SU-DHL-6 (cell line): ENCODE results near the gene TMEM60.

Experiments
- H2AFZ ChIP-seq: fragments of 200-600 bp; sonication (generic); 2 replicates; pipeline ENCODE4 v1.6.1; 2014; ENCODE audit warnings: low read depth, mild to moderate bottlenecking, moderate library complexity, mixed read lengths, antibody characterized with exemption, low read length; ENCODE audit not compliant: severe bottlenecking
- H3F3A ChIP-seq: fragments of 200-600 bp; shearing (Covaris generic); 2 replicates; pipeline ENCODE4 v1.6.0; 2016; ENCODE audit warnings: antibody characterized with exemption, mild to moderate bottlenecking; ENCODE audit not compliant: insufficient read depth
- H3K27ac ChIP-seq: fragments of 200-600 bp; sonication (generic); 2 replicates; pipeline ENCODE4 v1.5.1; 2016; ENCODE audit warnings: low read depth, mild to moderate bottlenecking, low read length, moderate library complexity, mixed read lengths
- H3K27me3 ChIP-seq: fragments of 200-600 bp; sonication (generic), shearing (Covaris generic); 2 replicates; pipeline ENCODE4 v1.6.0; 2014; ENCODE audit warnings: mild to moderate bottlenecking, low read length
- H3K36me3 ChIP-seq: fragments of 200-600 bp; sonication (generic); 2 replicates; pipeline ENCODE4 v1.6.1; 2014; ENCODE audit warnings: mild to moderate bottlenecking, low read length, mixed read lengths
- H3K4me2 ChIP-seq: fragments of 300-600, 200-600 bp; shearing (Covaris generic), sonication (generic); 2 replicates; pipeline ENCODE4 v1.6.0; 2014; ENCODE audit warnings: low read length, low read depth, mild to moderate bottlenecking; ENCODE audit not compliant: poor library complexity, severe bottlenecking
- H3K4me3 ChIP-seq: fragments of 200-600 bp; sonication (generic); 2 replicates; pipeline ENCODE4 v1.5.1; 2014; ENCODE audit warnings: antibody characterized with exemption, low read length, mild to moderate bottlenecking, mixed read lengths; ENCODE audit not compliant: insufficient read depth, poor library complexity, severe bottlenecking
- H3K79me2 ChIP-seq: fragments of 200-600 bp; sonication (generic); 2 replicates; pipeline ENCODE4 v1.6.1; 2014; ENCODE audit warnings: mild to moderate bottlenecking, low read length, moderate library complexity; ENCODE audit not compliant: insufficient read depth
- H3K9ac ChIP-seq: fragments of 200-600 bp; sonication (generic); 2 replicates; pipeline ENCODE4 v1.7.0; 2014; ENCODE audit warnings: mild to moderate bottlenecking, low read length
- H3K9me2 ChIP-seq: fragments of 200-600 bp; sonication (generic); replicated peaks from 2 replicates; pipeline ENCODE4 v1.6.1; 2014; ENCODE audit warnings: low read length; ENCODE audit not compliant: insufficient read depth
- H3K9me3 ChIP-seq: fragments of 200-600 bp; sonication (generic); 2 replicates; pipeline ENCODE4 v1.6.1; 2014; ENCODE audit warnings: low read length, mixed read lengths; ENCODE audit not compliant: insufficient read depth
- H4K20me1 ChIP-seq: fragments of 200-600 bp; sonication (generic); 2 replicates; pipeline ENCODE4 v1.6.1; 2014; ENCODE audit warnings: low read depth, mild to moderate bottlenecking, antibody characterized with exemption, low read length, moderate library complexity, mixed read lengths
- CTCF ChIP-seq: fragments of 200-600 bp; sonication (generic); IDR thresholded peaks from one replicate; pipeline ENCODE4 v1.5.1; 2017; ENCODE audit warnings: antibody characterized with exemption, mild to moderate bottlenecking, low read length, moderate library complexity; ENCODE audit not compliant: insufficient read depth, poor library complexity, severe bottlenecking
- EZH2phosphoT487 ChIP-seq: fragments of 200-600 bp; sonication (generic), shearing (Covaris generic); conservative IDR thresholded peaks from 2 replicates; pipeline ENCODE4 v1.6.1; 2018; ENCODE audit warnings: mild to moderate bottlenecking, antibody characterized with exemption, low read length, moderate library complexity, mixed read lengths

TMEM60 gene

GRCh38 chr7:77746164-77746823 is 51.9 kb downstream of the TMEM60 start:
- Histone ChIP-seq H3K36me3 (peaks cover 19% of the 10 kb centered on the region; the same call in 1 of the 2 replicates), H4K20me1 (peaks cover 4% of the 10 kb centered on the region; the same call in 1 of the 2 replicates), H3F3A (peaks cover 8% of the 10 kb centered on the region; the same call in 1 of the 2 replicates), H3K27ac (no peak overlapping the region), H3K9ac (no peak overlapping the region), H2AFZ (no peak overlapping the region), H3K79me2 (peaks cover 69% of the 10 kb centered on the region), H3K9me2 (no peaks in the 10 kb centered on the region), H3K9me3 (no peaks in the 10 kb centered on the region), H3K27me3 (no peaks in the 10 kb centered on the region), H3K4me3 (no peak overlapping the region), H3K4me2 (no peak overlapping the region)
- TF ChIP-seq CTCF, result no peak
- no peak for TF ChIP-seq EZH2phosphoT487

GRCh38 chr7:77745746-77746145 is 52.5 kb downstream of the TMEM60 start:
- peaks cover 65% of the 10 kb centered on the region for H3K79me2 ChIP-seq
- H3K9me2 ChIP-seq, result no peaks in the 10 kb centered on the region
- no peaks in the 10 kb centered on the region for H3K27me3 ChIP-seq
- TF ChIP-seq CTCF (no peak), EZH2phosphoT487 (no peak)
- H2AFZ ChIP-seq, result no peak overlapping the region
- peaks cover 4% of the 10 kb centered on the region; the same call in 1 of the 2 replicates for H4K20me1 ChIP-seq
- no peaks in the 10 kb centered on the region for H3K9me3 ChIP-seq
- no peak overlapping the region for H3K9ac ChIP-seq
- H3K36me3 ChIP-seq, result peaks cover 16% of the 10 kb centered on the region; the same call in 1 of the 2 replicates
- H3K4me3 ChIP-seq, result no peak overlapping the region
- H3K4me2 ChIP-seq, result no peak overlapping the region
- H3F3A ChIP-seq, result peaks cover 8% of the 10 kb centered on the region; the same call in 1 of the 2 replicates
- no peak overlapping the region for H3K27ac ChIP-seq
